HG03565 (cell line): ENCODE results near the gene KYAT1.
"Not testable (repeated sequence)": the region's sequence is repeated elsewhere in the genome, so short reads cannot be mapped to it uniquely, and the experiment has no call there.

Source experiments
- ATAC-seq: cut with Tn5 transposase; IDR thresholded peaks from one replicate; pipeline ENCODE4 v1.9.1; 2021; ENCODE audit warnings: mild to moderate bottlenecking, moderate library complexity; ENCODE audit not compliant: unreplicated experiment

KYAT1 gene

GRCh38 chr9:128843171-128843570, 38.6 kb downstream of the KYAT1 start:
- ATAC-seq = not testable (repeated sequence)

GRCh38 chr9:128841694-128842492, 39.9 kb downstream of the KYAT1 start:
- no peak for ATAC-seq

GRCh38 chr9:128840524-128840923, 41.2 kb downstream of the KYAT1 start:
- ATAC-seq = no peak

- no peak for ATAC-seq
Observed at GRCh38 chr9:128838338-128838737, 43.4 kb downstream of the KYAT1 start.

GRCh38 chr9:128836509-128837145, 45.1 kb downstream of the KYAT1 start:
- no peak for ATAC-seq

GRCh38 chr9:128835246-128836210, 46.2 kb downstream of the KYAT1 start:
- no peak for ATAC-seq

- no peak for ATAC-seq
Observed at GRCh38 chr9:128833696-128834095, 48.1 kb downstream of the KYAT1 start.

- peak; percentile 96 for ATAC-seq
Observed at GRCh38 chr9:128829477-128830251, 52.1 kb downstream of the KYAT1 start, which contains the start of gene SPOUT1. SPOUT1 (minus strand) TSS chr9:128829794; CDS start chr9:128829780, 14 bp downstream.

- peak; percentile 1 for ATAC-seq
Observed at GRCh38 chr9:128828719-128829452, 52.9 kb downstream of the KYAT1 start.

- no peak for ATAC-seq
Observed at GRCh38 chr9:128828267-128828666, 53.5 kb downstream of the KYAT1 start.

- ATAC-seq = no peak
Observed at GRCh38 chr9:128825923-128826700, 55.6 kb downstream of the KYAT1 start.

- no peak for ATAC-seq
Observed at GRCh38 chr9:128824911-128825310, 56.8 kb downstream of the KYAT1 start.

- ATAC-seq = no peak
Observed at GRCh38 chr9:128823903-128824406, 57.8 kb downstream of the KYAT1 start.

- ATAC-seq = no peak
Observed at GRCh38 chr9:128823362-128823902, 58.3 kb downstream of the KYAT1 start.

- ATAC-seq = no peak
Observed at GRCh38 chr9:128822407-128823042, 59.2 kb downstream of the KYAT1 start.

- ATAC-seq = no peak
Observed at GRCh38 chr9:128821584-128822406, 60.0 kb downstream of the KYAT1 start.
